Activated naive CD8-positive, alpha-beta T cell treated with anti-CD3 and anti-CD28 coated beads for 36 hours (primary cell): ENCODE data around the gene CDH12. TPM values are rescaled to one million over a fixed set of nuclear protein-coding genes. Genes with fewer than 3 reads are reported as not detected.
"Not testable (repeated sequence)": the region's sequence is repeated elsewhere in the genome, so short reads cannot be mapped to it uniquely, and the experiment has no call there.

Experiments
- DNase-seq: peaks from one replicate; pipeline ENCODE4 v3.0.0; 2021
- H3K27ac Mint-ChIP-seq: one replicate; pipeline ENCODE4 v1.8.0; 2022; ENCODE audit warnings: mild to moderate bottlenecking, moderate library complexity, mixed read lengths
- H3K27me3 Mint-ChIP-seq: one replicate; pipeline ENCODE4 v1.8.0; 2022; ENCODE audit warnings: mild to moderate bottlenecking, mixed read lengths
- H3K36me3 Mint-ChIP-seq: one replicate; pipeline ENCODE4 v1.8.0; 2021; ENCODE audit warnings: mild to moderate bottlenecking, mixed read lengths
- H3K4me1 Mint-ChIP-seq: one replicate; pipeline ENCODE4 v1.8.0; 2021; ENCODE audit warnings: mixed read lengths
- H3K4me3 Mint-ChIP-seq: one replicate; pipeline ENCODE4 v1.8.0; 2022; ENCODE audit warnings: mild to moderate bottlenecking, moderate library complexity, mixed read lengths
- H3K9me3 Mint-ChIP-seq: one replicate; pipeline ENCODE4 v1.8.0; 2022; ENCODE audit warnings: mixed read lengths
- total RNA-seq, 2 experiments: library from RNA; stranded (reverse); gene quantifications; one replicate each; pipeline ENCODE4 v1.2.3, GENCODE V29; 2021

CDH12 gene
- total RNA-seq, 2 experiments from 2014 or later: not detected

GRCh38 chr5:22033066-22033465 is 820.1 kb downstream of the CDH12 start:
- no peak for DNase-seq
- H3K4me1 Mint-ChIP-seq: no peaks in the 10 kb centered on the region
- no peak overlapping the region for H3K27ac Mint-ChIP-seq
- H3K36me3 Mint-ChIP-seq: no peaks in the 10 kb centered on the region
- H3K9me3 Mint-ChIP-seq: peaks cover 8% of the 10 kb centered on the region
- no peaks in the 10 kb centered on the region for H3K27me3 Mint-ChIP-seq
- no peak overlapping the region for H3K4me3 Mint-ChIP-seq

- Mint-ChIP-seq H3K36me3 (no peaks in the 10 kb centered on the region), H3K27ac (no peak overlapping the region), H3K9me3 (peaks cover 7% of the 10 kb centered on the region), H3K27me3 (no peaks in the 10 kb centered on the region), H3K4me1 (no peaks in the 10 kb centered on the region), H3K4me3 (no peak overlapping the region)
- no peak for DNase-seq
These were observed 829.4 kb downstream of the CDH12 start for GRCh38 chr5:22023784-22024183.

- not testable (repeated sequence) for DNase-seq, H3K27me3 Mint-ChIP-seq, H3K27ac Mint-ChIP-seq, H3K36me3 Mint-ChIP-seq, H3K4me1 Mint-ChIP-seq, H3K9me3 Mint-ChIP-seq, H3K4me3 Mint-ChIP-seq
These were observed 840.3 kb downstream of the CDH12 start for GRCh38 chr5:22012893-22013292.

- H3K36me3 Mint-ChIP-seq, H3K4me3 Mint-ChIP-seq, H3K9me3 Mint-ChIP-seq, H3K27ac Mint-ChIP-seq, H3K4me1 Mint-ChIP-seq, DNase-seq, H3K27me3 Mint-ChIP-seq: not testable (repeated sequence)
These were observed 842.3 kb downstream of the CDH12 start for GRCh38 chr5:22010808-22011207.

GRCh38 chr5:22001097-22001496 is 852.0 kb downstream of the CDH12 start:
- H3K27me3 Mint-ChIP-seq, H3K4me3 Mint-ChIP-seq, H3K36me3 Mint-ChIP-seq, H3K27ac Mint-ChIP-seq, H3K9me3 Mint-ChIP-seq, H3K4me1 Mint-ChIP-seq, DNase-seq: not testable (repeated sequence)

- H3K27me3 Mint-ChIP-seq, H3K27ac Mint-ChIP-seq, DNase-seq, H3K9me3 Mint-ChIP-seq, H3K36me3 Mint-ChIP-seq, H3K4me3 Mint-ChIP-seq, H3K4me1 Mint-ChIP-seq: not testable (repeated sequence)
These were observed 867.3 kb downstream of the CDH12 start for GRCh38 chr5:21985799-21986198.

GRCh38 chr5:21951571-21951970 is 901.6 kb downstream of the CDH12 start:
- H3K9me3 Mint-ChIP-seq, H3K36me3 Mint-ChIP-seq, H3K4me1 Mint-ChIP-seq, DNase-seq, H3K27ac Mint-ChIP-seq, H3K27me3 Mint-ChIP-seq, H3K4me3 Mint-ChIP-seq: not testable (repeated sequence)

- H3K9me3 Mint-ChIP-seq: peaks cover 8% of the 10 kb centered on the region
- no peak overlapping the region for H3K4me3 Mint-ChIP-seq
These were observed 922.0 kb downstream of the CDH12 start for GRCh38 chr5:21931116-21931515.

GRCh38 chr5:21919414-21920022 is 933.6 kb downstream of the CDH12 start:
- no peaks in the 10 kb centered on the region for H3K27me3 Mint-ChIP-seq
- H3K4me1 Mint-ChIP-seq: no peaks in the 10 kb centered on the region
- no peak overlapping the region for H3K27ac Mint-ChIP-seq
- no peaks in the 10 kb centered on the region for H3K36me3 Mint-ChIP-seq
- no peak for DNase-seq
- H3K9me3 Mint-ChIP-seq: no peaks in the 10 kb centered on the region
- no peak overlapping the region for H3K4me3 Mint-ChIP-seq

More at GRCh38 chr5:21931116-21931515, 922.0 kb downstream of the CDH12 start:
- no peak for DNase-seq
- no peaks in the 10 kb centered on the region for H3K27me3 Mint-ChIP-seq
- no peak overlapping the region for H3K27ac Mint-ChIP-seq
- no peaks in the 10 kb centered on the region for H3K4me1 Mint-ChIP-seq
- H3K36me3 Mint-ChIP-seq: no peaks in the 10 kb centered on the region

GRCh38 chr5:21918451-21918850 is 934.7 kb downstream of the CDH12 start:
- no peak for DNase-seq
- Mint-ChIP-seq H3K4me1 (no peaks in the 10 kb centered on the region), H3K27me3 (no peaks in the 10 kb centered on the region), H3K9me3 (no peaks in the 10 kb centered on the region), H3K27ac (no peak overlapping the region), H3K36me3 (no peaks in the 10 kb centered on the region), H3K4me3 (no peak overlapping the region)

- Mint-ChIP-seq H3K9me3 (no peaks in the 10 kb centered on the region), H3K36me3 (no peaks in the 10 kb centered on the region), H3K4me1 (no peaks in the 10 kb centered on the region), H3K27me3 (no peaks in the 10 kb centered on the region), H3K27ac (no peak overlapping the region), H3K4me3 (no peak overlapping the region)
- DNase-seq: no peak
These were observed 942.4 kb downstream of the CDH12 start for GRCh38 chr5:21910731-21911130.

- Mint-ChIP-seq H3K27ac (no peak overlapping the region), H3K4me3 (no peak overlapping the region)
These were observed 957.3 kb downstream of the CDH12 start for GRCh38 chr5:21895766-21896350.

GRCh38 chr5:21893161-21893560 is 960.0 kb downstream of the CDH12 start:
- Mint-ChIP-seq H3K27me3 (no peaks in the 10 kb centered on the region), H3K36me3 (no peaks in the 10 kb centered on the region)

More at GRCh38 chr5:21895766-21896350, 957.3 kb downstream of the CDH12 start:
- Mint-ChIP-seq H3K9me3 (peaks cover 3% of the 10 kb centered on the region), H3K36me3 (no peaks in the 10 kb centered on the region), H3K4me1 (no peaks in the 10 kb centered on the region), H3K27me3 (no peaks in the 10 kb centered on the region)
- DNase-seq: no peak

GRCh38 chr5:21889581-21889980 is 963.6 kb downstream of the CDH12 start:
- no peak for DNase-seq

More at GRCh38 chr5:21893161-21893560, 960.0 kb downstream of the CDH12 start:
- Mint-ChIP-seq H3K4me3 (no peak overlapping the region), H3K4me1 (no peaks in the 10 kb centered on the region), H3K27ac (no peak overlapping the region), H3K9me3 (peaks cover 1% of the 10 kb centered on the region)
- DNase-seq: no peak

GRCh38 chr5:21882074-21882745 is 970.9 kb downstream of the CDH12 start:
- Mint-ChIP-seq H3K36me3 (no peaks in the 10 kb centered on the region), H3K4me1 (no peaks in the 10 kb centered on the region), H3K27ac (no peak overlapping the region), H3K27me3 (no peaks in the 10 kb centered on the region), H3K4me3 (no peak overlapping the region), H3K9me3 (peaks cover 7% of the 10 kb centered on the region)
- no peak for DNase-seq

More at GRCh38 chr5:21889581-21889980, 963.6 kb downstream of the CDH12 start:
- H3K36me3 Mint-ChIP-seq: no peaks in the 10 kb centered on the region
- no peak overlapping the region for H3K4me3 Mint-ChIP-seq
- no peaks in the 10 kb centered on the region for H3K27me3 Mint-ChIP-seq
- peaks cover 1% of the 10 kb centered on the region for H3K9me3 Mint-ChIP-seq
- H3K4me1 Mint-ChIP-seq: no peaks in the 10 kb centered on the region
- no peak overlapping the region for H3K27ac Mint-ChIP-seq

GRCh38 chr5:21880164-21880563 is 973.0 kb downstream of the CDH12 start:
- Mint-ChIP-seq H3K36me3 (no peaks in the 10 kb centered on the region), H3K27me3 (no peaks in the 10 kb centered on the region), H3K27ac (no peak overlapping the region), H3K4me1 (no peaks in the 10 kb centered on the region), H3K4me3 (no peak overlapping the region), H3K9me3 (peaks cover 10% of the 10 kb centered on the region)
- no peak for DNase-seq
